OCI-LY1 (cell line): Measurements from ENCODE around the gene LIMD2.

Experiments used
- H2AFZ ChIP-seq: fragments of 200-600 bp; sonication (generic), shearing (Covaris generic); 2 replicates; pipeline ENCODE4 v1.6.0; 2014; ENCODE audit warnings: antibody characterized with exemption, mild to moderate bottlenecking, low read length
- H3F3A ChIP-seq: fragments of 200-600 bp; sonication (generic), shearing (Covaris generic); 2 replicates; pipeline ENCODE4 v1.6.0; 2014; ENCODE audit warnings: mild to moderate bottlenecking, antibody characterized with exemption, low read length, moderate library complexity; ENCODE audit not compliant: insufficient read depth
- H3K27ac ChIP-seq: fragments of 200-600 bp; sonication (generic); 2 replicates; pipeline ENCODE4 v1.5.1; 2014; ENCODE audit warnings: low read length, mixed run types, mild to moderate bottlenecking, low read depth; ENCODE audit not compliant: poor library complexity, severe bottlenecking
- H3K27me3 ChIP-seq: fragments of 200-600 bp; sonication (generic); 2 replicates; pipeline ENCODE4 v1.6.0; 2014; ENCODE audit warnings: antibody characterized with exemption, mild to moderate bottlenecking, low read length, moderate library complexity; ENCODE audit not compliant: insufficient read depth
- H3K36me3 ChIP-seq: fragments of 200-600 bp; sonication (generic); 2 replicates; pipeline ENCODE4 v1.6.1; 2014; ENCODE audit warnings: mild to moderate bottlenecking, antibody characterized with exemption, low read length, moderate library complexity, mixed read lengths; ENCODE audit not compliant: insufficient read depth
- H3K4me1 ChIP-seq: fragments of 200-600 bp; sonication (generic); 2 replicates; pipeline ENCODE4 v1.5.1; 2014; ENCODE audit warnings: mild to moderate bottlenecking, low read length, moderate library complexity; ENCODE audit not compliant: insufficient read depth, severe bottlenecking
- H3K4me2 ChIP-seq: fragments of 200-600 bp; sonication (generic), shearing (Covaris generic); 2 replicates; pipeline ENCODE4 v1.6.1; 2014; ENCODE audit warnings: low read length
- H3K4me3 ChIP-seq: fragments of 200-600 bp; sonication (generic); 2 replicates; pipeline ENCODE4 v1.5.1; 2014; ENCODE audit warnings: low read length, low read depth, mild to moderate bottlenecking, mixed read lengths; ENCODE audit not compliant: poor library complexity, severe bottlenecking
- H3K79me2 ChIP-seq: fragments of 200-600 bp; shearing (Covaris generic); 2 replicates; pipeline ENCODE4 v1.6.1; 2016; ENCODE audit warnings: mixed run types, low read length, mixed read lengths; ENCODE audit not compliant: insufficient read depth
- H3K9ac ChIP-seq: fragments of 200-600 bp; sonication (generic), shearing (Covaris generic); 2 replicates; pipeline ENCODE4 v1.6.1; 2014; ENCODE audit warnings: mild to moderate bottlenecking, low read length, mixed read lengths
- H3K9me2 ChIP-seq: fragments of 200-600 bp; sonication (generic), shearing (Covaris generic); 2 replicates; pipeline ENCODE4 v1.6.1; 2014; ENCODE audit warnings: low read depth, mild to moderate bottlenecking, low read length, mixed read lengths
- H3K9me3 ChIP-seq: fragments of 200-600 bp; shearing (Covaris generic); 2 replicates; pipeline ENCODE4 v1.6.1; 2014; ENCODE audit warnings: low read length, mixed read lengths
- H4K20me1 ChIP-seq: fragments of 200-600 bp; sonication (generic), shearing (Covaris generic); 2 replicates; pipeline ENCODE4 v1.6.0; 2016; ENCODE audit warnings: mild to moderate bottlenecking, low read length; ENCODE audit not compliant: insufficient read depth
- EZH2 ChIP-seq: fragments of 200-600 bp; sonication (generic), shearing (Covaris generic); IDR thresholded peaks from 2 replicates; pipeline ENCODE4 v1.8.0; 2017; ENCODE audit warnings: borderline replicate concordance, mixed run types, mild to moderate bottlenecking, antibody characterized with exemption, low read length, moderate library complexity, mixed read lengths
- TF ChIP-seq, protein P1 (sequence below): fragments of 200-600 bp; sonication (generic), shearing (Covaris generic); IDR thresholded peaks from 2 replicates; pipeline ENCODE4 v1.5.1; 2017; ENCODE audit warnings: mild to moderate bottlenecking, antibody characterized with exemption, low read length, moderate library complexity, mixed read lengths

LIMD2 gene

DNA sequence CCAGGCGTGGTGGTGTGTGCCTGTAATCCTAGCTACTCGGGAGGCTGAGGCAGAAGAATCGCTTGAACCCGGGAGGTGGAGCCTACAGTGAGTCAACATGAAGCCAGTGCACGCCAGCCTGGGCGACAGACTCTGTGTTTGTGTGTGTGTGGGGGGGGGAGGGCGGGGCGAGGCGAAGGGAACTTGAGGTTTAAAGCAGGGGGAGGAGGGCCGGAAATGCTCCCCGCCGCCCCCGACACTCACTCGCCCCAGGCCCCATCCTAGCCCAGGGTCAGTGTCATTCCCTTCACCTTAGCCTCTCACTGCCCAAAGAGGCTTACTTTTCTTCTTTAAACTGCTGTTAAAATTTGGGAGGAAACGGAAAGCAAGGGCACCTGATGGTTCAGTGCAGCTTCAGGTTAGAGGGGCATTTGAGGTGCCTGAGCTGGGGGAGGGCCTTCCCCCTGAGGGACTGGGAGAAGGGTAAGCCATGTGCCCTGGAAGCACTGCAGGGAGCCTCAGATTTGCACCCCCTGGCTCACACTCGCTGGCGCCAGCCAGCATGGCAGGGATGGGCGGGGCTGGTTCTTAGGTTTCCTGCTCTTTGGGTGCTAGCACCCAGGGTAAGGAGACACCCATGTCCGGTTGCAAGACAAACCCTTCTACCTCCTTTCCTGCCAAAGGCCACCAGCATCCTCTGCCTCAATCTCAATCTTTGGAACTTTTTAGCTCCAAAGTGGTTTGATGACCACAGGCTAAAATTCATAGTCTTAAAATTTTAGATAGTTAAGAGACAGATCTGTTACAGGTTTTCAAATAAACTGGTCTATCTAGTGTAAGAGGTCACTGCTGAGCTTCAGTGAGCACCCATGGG is 2.2 kb upstream of the LIMD2 start:
- Histone ChIP-seq H3K9ac (peak overlapping the region; percentile 67), H4K20me1 (no peaks in the 10 kb centered on the region), H2AFZ (no peak overlapping the region), H3K36me3 (peaks cover 56% of the 10 kb centered on the region), H3K4me2 (peak overlapping the region; percentile 64), H3K27ac (peak overlapping the region; percentile 94), H3K9me3 (no peaks in the 10 kb centered on the region), H3K27me3 (no peaks in the 10 kb centered on the region), H3K79me2 (no peaks in the 10 kb centered on the region), H3F3A (no peaks in the 10 kb centered on the region), H3K4me3 (peak overlapping the region; percentile 54), H3K9me2 (no peaks in the 10 kb centered on the region), H3K4me1 (peaks cover 72% of the 10 kb centered on the region)
- TF ChIP-seq, protein P1, sequence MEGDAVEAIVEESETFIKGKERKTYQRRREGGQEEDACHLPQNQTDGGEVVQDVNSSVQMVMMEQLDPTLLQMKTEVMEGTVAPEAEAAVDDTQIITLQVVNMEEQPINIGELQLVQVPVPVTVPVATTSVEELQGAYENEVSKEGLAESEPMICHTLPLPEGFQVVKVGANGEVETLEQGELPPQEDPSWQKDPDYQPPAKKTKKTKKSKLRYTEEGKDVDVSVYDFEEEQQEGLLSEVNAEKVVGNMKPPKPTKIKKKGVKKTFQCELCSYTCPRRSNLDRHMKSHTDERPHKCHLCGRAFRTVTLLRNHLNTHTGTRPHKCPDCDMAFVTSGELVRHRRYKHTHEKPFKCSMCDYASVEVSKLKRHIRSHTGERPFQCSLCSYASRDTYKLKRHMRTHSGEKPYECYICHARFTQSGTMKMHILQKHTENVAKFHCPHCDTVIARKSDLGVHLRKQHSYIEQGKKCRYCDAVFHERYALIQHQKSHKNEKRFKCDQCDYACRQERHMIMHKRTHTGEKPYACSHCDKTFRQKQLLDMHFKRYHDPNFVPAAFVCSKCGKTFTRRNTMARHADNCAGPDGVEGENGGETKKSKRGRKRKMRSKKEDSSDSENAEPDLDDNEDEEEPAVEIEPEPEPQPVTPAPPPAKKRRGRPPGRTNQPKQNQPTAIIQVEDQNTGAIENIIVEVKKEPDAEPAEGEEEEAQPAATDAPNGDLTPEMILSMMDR, result no peak
- TF ChIP-seq EZH2, result no peak

DNA sequence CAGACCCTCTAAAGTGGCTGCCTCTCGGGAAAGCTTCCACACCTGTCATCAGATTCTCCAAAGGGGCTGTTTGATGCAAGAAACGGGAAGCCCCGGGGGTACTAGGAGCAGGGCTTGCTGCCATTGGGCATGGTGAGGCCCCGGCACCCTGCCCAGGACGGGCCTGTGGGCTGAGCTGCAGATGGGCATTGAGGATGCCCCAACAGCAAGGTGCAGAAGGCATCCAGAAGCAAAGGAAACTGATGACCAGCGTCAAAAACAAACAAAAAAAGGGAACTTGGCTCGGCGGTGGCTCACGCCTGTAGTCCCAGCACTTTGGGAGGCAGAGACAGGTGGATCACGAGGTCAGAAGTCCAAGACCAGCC is 1.5 kb upstream of the LIMD2 start:
- H3K9ac ChIP-seq, result peak overlapping the region; percentile 80
- H3K27me3 ChIP-seq, result no peaks in the 10 kb centered on the region
- H3K4me3 ChIP-seq, result peak overlapping the region; percentile 54
- H3K4me2 ChIP-seq, result peak overlapping the region; percentile 64
- H3K9me2 ChIP-seq, result no peaks in the 10 kb centered on the region
- H3K27ac ChIP-seq, result peak overlapping the region; percentile 94
- no peaks in the 10 kb centered on the region for H4K20me1 ChIP-seq
- no peaks in the 10 kb centered on the region for H3K79me2 ChIP-seq
- no peak for TF ChIP-seq EZH2
- H3K36me3 ChIP-seq, result peaks cover 60% of the 10 kb centered on the region
- peaks cover 77% of the 10 kb centered on the region for H3K4me1 ChIP-seq
- no peaks in the 10 kb centered on the region for H3K9me3 ChIP-seq
- H3F3A ChIP-seq, result no peaks in the 10 kb centered on the region
- no peak overlapping the region for H2AFZ ChIP-seq

DNA sequence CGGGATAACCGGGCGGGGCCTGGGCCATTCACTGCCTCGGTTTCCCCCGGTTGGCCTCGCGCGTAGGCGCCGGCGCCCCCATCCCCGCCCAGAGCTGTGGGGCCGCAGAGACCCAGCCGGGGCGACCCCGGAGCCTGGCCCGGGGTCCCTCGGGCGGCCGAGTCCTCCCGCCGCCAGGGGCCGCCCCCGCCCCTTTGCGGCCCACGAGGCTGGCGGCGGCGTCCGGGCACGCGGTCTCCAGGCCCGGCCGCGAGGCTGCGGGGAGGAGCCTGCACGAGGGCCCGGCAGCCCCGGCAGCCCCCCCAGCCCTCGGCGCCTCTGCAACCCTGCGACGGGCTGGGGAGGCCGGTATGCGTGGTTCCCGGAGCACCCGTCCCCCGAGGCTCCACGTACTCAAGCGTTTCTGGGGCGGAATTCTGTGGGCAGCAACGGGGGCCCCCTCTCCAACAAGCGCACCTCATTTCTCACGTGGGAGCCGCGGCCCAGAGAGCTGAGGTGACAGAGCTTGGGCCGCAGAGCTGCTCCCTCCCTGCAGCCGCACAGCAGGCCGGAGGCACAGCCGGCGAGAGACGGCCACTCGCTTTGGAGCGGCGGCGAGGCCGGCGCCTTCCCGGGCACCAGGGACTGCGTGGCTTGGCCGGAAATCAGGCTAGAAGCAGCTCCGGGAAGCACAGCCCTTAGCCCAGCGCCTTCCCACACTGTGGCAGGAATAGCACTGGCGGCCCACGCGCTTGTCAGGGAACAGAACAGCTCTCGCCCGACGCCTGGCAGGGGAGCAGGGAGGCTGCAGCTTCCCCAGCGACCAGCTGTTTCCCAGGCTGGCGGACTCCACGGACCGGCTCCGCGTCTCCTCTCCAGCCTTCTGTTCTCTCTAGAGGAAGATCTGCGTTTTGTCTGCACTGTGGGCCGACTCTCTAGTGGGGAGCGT is 867 bp upstream of the LIMD2 start:
- TF ChIP-seq EZH2, result no peak
- TF ChIP-seq, protein P1, result peak; percentile 19; the same call in 1 of the 2 replicates
- peak overlapping the region; percentile 64 for H3K4me2 ChIP-seq
- no peaks in the 10 kb centered on the region for H4K20me1 ChIP-seq
- no peak overlapping the region for H2AFZ ChIP-seq
- peaks cover 77% of the 10 kb centered on the region for H3K4me1 ChIP-seq
- no peaks in the 10 kb centered on the region for H3K79me2 ChIP-seq
- H3K9me3 ChIP-seq, result no peaks in the 10 kb centered on the region
- H3K9ac ChIP-seq, result peak overlapping the region; percentile 80
- peaks cover 61% of the 10 kb centered on the region for H3K36me3 ChIP-seq
- H3K4me3 ChIP-seq, result peak overlapping the region; percentile 93
- H3K27me3 ChIP-seq, result no peaks in the 10 kb centered on the region
- peak overlapping the region; percentile 94 for H3K27ac ChIP-seq
- H3F3A ChIP-seq, result no peaks in the 10 kb centered on the region
- no peaks in the 10 kb centered on the region for H3K9me2 ChIP-seq
